Muscle layer of duodenum (tissue), 2 donors: ENCODE measurements around the gene PRKG1.
"Not testable (repeated sequence)": the region's sequence is repeated elsewhere in the genome, so short reads cannot be mapped to it uniquely, and the experiment has no call there.

ENCODE experiments used
- H3K27ac ChIP-seq: one replicate; pipeline ENCODE4 v1.7.0; 2013; ENCODE audit warnings: mild to moderate bottlenecking, low read length
- H3K27me3 ChIP-seq: one replicate; pipeline ENCODE4 v1.7.0; 2013; ENCODE audit warnings: low read depth, mild to moderate bottlenecking, control low read depth, low read length
- H3K36me3 ChIP-seq, 2 donors: one replicate each; pipeline ENCODE4 v1.7.0; 2013; ENCODE audit warnings: low read length in 2 of 2, control low read depth in 1 of 2, mild to moderate bottlenecking in 1 of 2; ENCODE audit not compliant: insufficient read depth in 2 of 2, control insufficient read depth in 1 of 2
- H3K4me1 ChIP-seq, 2 donors: one replicate each; pipeline ENCODE4 v1.7.0; 2013; ENCODE audit warnings: low read length in 2 of 2, mild to moderate bottlenecking in 2 of 2, control low read depth in 1 of 2, moderate library complexity in 1 of 2; ENCODE audit not compliant: insufficient read depth in 2 of 2, control insufficient read depth in 1 of 2
- H3K4me3 ChIP-seq, 2 donors: one replicate each; pipeline ENCODE4 v1.7.0; 2013; ENCODE audit warnings: low read length in 2 of 2, low read depth in 1 of 2, mild to moderate bottlenecking in 1 of 2
- H3K9me3 ChIP-seq, 2 donors: one replicate each; pipeline ENCODE4 v1.7.0; 2013; ENCODE audit warnings: low read length in 2 of 2, control low read depth in 1 of 2, mild to moderate bottlenecking in 1 of 2; ENCODE audit not compliant: control insufficient read depth in 1 of 2
- donor health status: healthy.

Gene PRKG1

DNA sequence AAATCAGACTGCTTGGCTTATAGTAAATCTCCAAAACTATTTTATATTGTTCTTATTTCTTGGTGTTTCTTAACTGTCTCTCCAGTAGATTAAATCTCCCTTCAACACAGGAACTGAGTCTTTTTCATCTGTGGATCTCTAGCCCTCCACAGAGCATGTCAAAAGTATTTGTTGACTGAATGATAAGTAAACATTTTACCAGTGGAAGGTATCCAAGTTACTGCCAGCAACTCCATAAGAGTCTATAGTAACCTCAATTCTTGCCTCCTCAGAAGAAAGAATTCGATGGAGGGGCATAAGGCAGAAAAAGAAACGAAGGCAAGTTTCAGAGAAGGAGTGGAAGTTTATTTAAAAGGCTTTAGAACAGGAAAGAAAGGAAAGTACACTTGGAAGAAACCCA lies 945.9 kb downstream of the PRKG1 start:
- H3K9me3 ChIP-seq, result no peaks in the 10 kb centered on the region
- H3K4me3 ChIP-seq, result no peak overlapping the region
- H3K36me3 ChIP-seq, result no peaks in the 10 kb centered on the region
- H3K27me3 ChIP-seq, result no peaks in the 10 kb centered on the region
- H3K27ac ChIP-seq, result no peak overlapping the region
- H3K4me1 ChIP-seq, result no peaks in the 10 kb centered on the region

DNA sequence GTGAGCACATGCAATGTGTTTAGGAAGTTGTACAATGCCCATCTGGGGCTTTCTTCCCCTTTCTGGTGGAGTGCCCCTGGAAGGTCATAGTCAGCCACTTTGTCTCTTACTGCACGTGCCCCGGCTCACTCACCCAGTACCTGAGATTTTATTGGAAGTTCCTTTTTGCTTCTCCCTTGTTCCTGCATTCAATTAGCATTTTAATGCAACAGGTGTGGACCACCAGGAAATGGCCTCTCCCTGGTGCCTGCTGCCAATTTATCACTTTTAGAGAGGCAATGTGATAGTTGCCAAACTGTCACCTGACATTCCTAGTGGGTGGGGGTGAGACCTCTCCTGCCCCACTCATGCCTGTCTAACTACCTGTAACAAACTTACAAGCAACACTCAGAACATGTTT lies 946.4 kb downstream of the PRKG1 start:
- H3K36me3 ChIP-seq, result no peaks in the 10 kb centered on the region
- no peaks in the 10 kb centered on the region for H3K9me3 ChIP-seq
- H3K4me3 ChIP-seq, result no peak overlapping the region
- H3K27ac ChIP-seq, result no peak overlapping the region
- H3K4me1 ChIP-seq, result no peaks in the 10 kb centered on the region
- no peaks in the 10 kb centered on the region for H3K27me3 ChIP-seq

DNA sequence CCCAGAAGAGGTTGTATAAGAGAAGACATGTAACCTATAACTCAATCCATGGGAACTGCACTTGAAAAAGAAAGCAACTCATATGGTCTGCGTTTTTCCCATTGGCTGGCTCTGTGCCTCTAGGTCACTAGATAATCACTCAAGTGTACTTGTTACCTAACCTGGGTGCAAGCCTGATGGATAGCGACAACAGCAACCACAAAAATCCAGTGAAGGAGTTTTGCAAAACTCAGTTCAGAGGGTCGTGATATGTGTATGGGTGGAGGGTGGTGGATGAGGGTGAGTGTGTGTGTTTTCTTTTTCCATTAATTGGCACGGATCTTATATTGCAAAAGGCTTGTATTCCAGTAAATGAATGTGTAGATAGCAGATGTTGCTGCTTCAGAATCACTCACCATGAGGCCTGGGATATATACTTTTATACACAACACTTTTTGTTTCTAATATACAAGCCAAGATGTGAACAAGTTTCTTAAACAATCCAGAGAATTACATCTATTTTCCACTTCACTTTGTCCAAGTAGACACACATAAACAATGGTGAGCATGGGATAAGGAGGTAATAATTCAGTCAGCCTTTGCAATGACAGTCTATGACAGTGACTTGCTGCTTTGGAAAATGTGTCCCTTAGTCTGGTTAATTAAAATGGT lies 952.9 kb downstream of the PRKG1 start:
- Histone ChIP-seq H3K27ac (no peak overlapping the region), H3K4me1 (peaks cover 0 to 16% of the 10 kb centered on the region in 2 donors), H3K4me3 (no peak overlapping the region), H3K27me3 (no peaks in the 10 kb centered on the region), H3K36me3 (no peaks in the 10 kb centered on the region), H3K9me3 (no peaks in the 10 kb centered on the region)

DNA sequence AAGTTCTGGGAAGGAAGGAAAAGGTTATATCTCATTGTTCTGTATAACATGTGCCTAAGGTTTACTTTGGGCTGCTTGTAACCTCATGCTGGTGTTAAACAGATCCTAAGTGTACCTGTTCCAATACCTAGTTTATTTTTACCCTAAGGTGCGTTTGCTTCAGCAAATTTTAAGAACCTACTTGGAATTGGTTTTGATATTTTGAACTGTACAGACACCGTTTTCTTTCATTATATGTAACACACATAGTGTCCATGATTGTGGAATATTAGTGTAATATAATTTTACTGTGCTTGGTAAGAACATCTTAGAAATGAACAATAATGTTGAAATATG lies 954.2 kb downstream of the PRKG1 start:
- Histone ChIP-seq H3K27me3 (no peaks in the 10 kb centered on the region), H3K27ac (no peak overlapping the region), H3K4me3 (no peak overlapping the region), H3K9me3 (no peaks in the 10 kb centered on the region), H3K4me1 (peaks cover 0 to 16% of the 10 kb centered on the region in 2 donors), H3K36me3 (no peaks in the 10 kb centered on the region)

DNA sequence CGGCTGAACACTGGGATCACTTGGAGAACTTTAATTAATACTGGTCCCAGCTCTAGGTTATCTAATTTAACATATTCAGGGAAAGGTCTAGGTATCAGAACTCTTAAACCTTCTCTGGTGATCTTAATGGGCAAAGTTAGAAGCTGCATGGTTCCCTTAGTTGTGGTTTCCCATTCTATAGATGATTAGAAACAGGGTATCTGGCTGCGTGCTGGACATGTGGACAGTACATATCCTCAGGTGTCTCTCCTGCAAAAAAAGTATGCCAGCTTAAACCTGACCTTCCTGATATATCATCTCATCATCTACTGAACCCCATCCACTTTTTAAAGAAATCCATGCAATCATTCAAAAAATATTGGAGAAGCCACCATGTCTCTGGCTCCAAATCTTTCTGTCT lies 955.3 kb downstream of the PRKG1 start:
- H3K36me3 ChIP-seq, result no peaks in the 10 kb centered on the region
- H3K9me3 ChIP-seq, result no peaks in the 10 kb centered on the region
- peaks cover 0 to 16% of the 10 kb centered on the region in 2 donors for H3K4me1 ChIP-seq
- H3K27ac ChIP-seq, result no peak overlapping the region
- H3K4me3 ChIP-seq, result no peak overlapping the region
- no peaks in the 10 kb centered on the region for H3K27me3 ChIP-seq

DNA sequence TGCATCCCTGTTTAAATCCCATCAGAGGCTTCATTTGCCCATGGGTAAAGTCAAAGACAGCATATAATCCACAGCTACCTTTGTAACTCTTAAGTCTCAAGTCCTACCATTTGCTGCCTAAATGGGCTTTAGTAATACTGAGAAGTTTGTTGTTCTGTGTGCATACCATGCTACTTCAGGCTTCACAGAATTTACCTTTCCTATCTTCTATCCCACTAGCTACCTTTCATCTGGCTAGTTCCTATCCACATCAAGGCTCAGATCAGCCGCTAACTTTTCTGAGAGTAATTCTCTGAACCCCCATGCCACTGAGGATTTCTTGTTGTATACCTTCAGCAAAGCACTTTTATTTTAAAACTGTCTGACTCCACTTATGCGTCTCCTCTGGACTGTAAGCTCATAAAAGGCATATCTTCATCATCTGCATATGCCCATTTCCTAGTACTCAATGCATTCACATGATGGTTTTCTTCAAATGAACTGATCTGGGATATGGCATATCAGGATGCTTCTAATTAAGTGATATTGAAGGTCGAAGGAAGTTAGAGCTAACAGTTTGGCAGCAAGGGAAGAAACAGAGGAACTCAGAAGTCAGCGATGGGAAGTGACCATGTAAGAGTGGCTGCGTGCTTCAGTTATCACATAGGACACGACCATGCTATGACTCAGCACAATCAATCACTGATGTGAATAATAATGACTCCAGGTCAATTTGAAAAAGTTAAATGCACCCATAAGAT lies 955.9 kb downstream of the PRKG1 start:
- Histone ChIP-seq H3K4me1 (peaks cover 0 to 16% of the 10 kb centered on the region in 2 donors), H3K4me3 (no peak overlapping the region), H3K27ac (no peak overlapping the region), H3K36me3 (no peaks in the 10 kb centered on the region), H3K9me3 (no peaks in the 10 kb centered on the region), H3K27me3 (no peaks in the 10 kb centered on the region)

DNA sequence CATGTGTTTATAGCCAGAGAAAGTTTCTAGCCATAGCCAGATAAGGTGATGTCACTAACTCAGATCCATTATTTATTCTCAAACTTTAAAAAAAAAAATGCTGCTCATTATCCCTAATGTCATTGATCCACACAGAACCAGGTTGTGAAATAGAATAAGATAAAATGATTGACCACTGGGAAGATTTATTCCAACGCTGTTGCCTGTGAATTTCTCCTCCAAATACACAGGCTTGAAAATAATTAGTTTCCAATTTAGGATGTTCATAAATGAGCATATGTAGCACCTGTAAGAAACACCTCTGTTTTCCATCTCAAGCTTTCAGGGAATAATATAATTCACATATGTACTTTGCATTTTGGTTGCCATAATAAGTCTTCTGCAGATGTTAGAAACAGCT lies 956.7 kb downstream of the PRKG1 start:
- Histone ChIP-seq H3K9me3 (no peaks in the 10 kb centered on the region), H3K27me3 (no peaks in the 10 kb centered on the region), H3K4me3 (no peak overlapping the region), H3K36me3 (no peaks in the 10 kb centered on the region), H3K27ac (no peak overlapping the region), H3K4me1 (peaks cover 0 to 16% of the 10 kb centered on the region in 2 donors)

DNA sequence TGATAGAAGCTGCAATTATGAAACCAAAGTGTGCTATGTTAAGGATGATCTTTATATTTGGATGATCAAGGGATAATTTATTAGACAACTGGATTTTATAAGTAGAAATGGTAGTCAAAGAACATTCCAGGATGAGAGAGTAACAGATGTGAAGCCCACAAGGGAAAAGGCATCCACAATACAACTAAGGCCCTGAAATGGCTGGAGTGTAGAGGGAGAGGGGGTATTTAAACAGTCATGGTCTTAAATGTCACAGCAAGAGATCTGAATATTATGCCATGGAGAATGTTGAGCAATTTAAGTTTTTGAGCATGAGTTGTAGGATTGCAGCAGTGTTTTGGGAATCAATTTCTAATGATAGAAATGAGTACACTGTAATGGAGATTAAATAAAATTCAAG lies 957.5 kb downstream of the PRKG1 start:
- no peaks in the 10 kb centered on the region for H3K27me3 ChIP-seq
- H3K4me3 ChIP-seq, result no peak overlapping the region
- no peaks in the 10 kb centered on the region for H3K36me3 ChIP-seq
- H3K27ac ChIP-seq, result no peak overlapping the region
- H3K9me3 ChIP-seq, result no peaks in the 10 kb centered on the region
- H3K4me1 ChIP-seq, result peaks cover 0 to 12% of the 10 kb centered on the region in 2 donors

DNA sequence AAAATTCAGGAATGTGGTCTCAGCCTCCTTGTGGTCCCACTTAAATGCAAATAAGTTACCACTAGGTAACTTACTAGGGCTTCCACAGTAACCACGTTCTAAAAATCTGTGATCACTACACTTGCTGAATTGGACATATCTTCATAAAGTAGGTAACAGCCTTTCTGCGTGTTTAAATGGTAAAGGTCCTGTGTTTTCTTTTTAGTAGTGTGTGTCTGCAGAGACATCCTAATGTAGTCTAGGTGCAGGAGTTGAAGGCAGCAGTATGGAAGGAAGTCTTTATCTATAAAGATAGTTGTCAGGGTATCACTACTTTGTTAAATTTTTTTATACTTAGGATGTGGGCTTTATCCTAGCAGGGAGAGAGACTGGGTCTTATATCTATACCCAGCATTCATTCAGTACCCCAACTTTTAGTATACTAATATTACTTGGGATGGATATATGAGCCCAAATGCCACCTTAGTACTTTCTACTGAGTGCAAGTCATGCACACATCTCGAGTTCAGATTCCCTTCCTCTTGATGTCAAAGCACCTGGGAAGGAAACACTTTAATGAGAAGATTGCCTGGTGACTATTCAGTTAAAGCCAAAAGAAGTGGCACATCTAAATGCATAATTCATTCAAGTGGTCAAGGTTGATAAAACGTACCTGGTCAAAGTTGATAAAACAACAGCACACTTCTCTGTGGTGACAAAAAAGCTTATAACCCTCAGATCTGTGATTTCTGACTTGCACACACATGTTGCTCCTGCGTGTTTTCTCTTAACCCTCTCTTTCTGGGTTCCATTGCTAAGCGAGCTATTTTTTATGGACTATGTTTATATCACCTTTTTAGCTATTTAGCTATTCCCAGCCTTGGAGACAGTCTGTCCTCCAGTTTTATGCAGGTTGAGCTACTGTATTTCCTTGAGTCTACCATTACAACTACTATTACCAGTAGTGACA lies 958.7 kb downstream of the PRKG1 start:
- Histone ChIP-seq H3K36me3 (no peaks in the 10 kb centered on the region), H3K4me1 (peaks cover 0 to 5% of the 10 kb centered on the region in 2 donors), H3K9me3 (no peaks in the 10 kb centered on the region), H3K27me3 (no peaks in the 10 kb centered on the region), H3K27ac (no peak overlapping the region), H3K4me3 (no peak overlapping the region)

DNA sequence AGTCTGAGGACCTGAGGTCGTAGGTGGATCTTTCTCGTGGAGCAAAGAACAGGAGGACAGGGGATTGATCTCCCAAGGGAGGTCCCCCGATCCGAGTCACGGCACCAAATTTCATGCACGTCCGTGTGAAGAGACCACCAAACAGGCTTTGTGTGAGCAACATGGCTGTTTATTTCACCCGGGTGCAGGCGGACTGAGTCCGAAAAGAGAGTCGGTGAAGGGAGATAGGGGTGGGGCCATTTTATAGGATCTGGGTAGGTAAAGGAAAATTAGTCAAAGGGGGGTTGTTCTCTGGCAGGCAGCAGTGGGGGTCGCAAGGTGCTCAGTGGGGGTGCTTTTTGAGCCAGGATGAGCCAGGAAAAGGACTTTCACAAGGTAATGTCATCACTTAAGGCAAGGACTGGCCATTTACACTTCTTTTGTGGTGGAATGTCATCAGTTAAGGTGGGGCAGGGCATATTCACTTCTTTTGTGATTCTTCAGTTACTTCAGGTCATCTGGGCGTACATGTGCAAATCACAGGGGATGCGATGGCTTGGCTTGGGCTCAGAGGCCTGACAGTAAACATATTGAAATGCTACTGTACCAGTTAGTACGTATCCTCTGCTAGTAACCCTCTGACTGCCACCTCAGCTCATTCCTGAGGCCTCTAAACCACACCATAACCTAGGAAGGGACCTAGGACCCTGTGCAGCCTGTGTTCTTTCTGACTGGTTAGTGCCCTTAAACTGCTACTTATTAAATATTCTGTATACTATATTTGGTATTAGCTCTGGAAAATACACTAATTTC lies 964.9 kb downstream of the PRKG1 start:
- not testable (repeated sequence) for H3K4me1 ChIP-seq, H3K4me3 ChIP-seq, H3K36me3 ChIP-seq, H3K27me3 ChIP-seq, H3K9me3 ChIP-seq, H3K27ac ChIP-seq

DNA sequence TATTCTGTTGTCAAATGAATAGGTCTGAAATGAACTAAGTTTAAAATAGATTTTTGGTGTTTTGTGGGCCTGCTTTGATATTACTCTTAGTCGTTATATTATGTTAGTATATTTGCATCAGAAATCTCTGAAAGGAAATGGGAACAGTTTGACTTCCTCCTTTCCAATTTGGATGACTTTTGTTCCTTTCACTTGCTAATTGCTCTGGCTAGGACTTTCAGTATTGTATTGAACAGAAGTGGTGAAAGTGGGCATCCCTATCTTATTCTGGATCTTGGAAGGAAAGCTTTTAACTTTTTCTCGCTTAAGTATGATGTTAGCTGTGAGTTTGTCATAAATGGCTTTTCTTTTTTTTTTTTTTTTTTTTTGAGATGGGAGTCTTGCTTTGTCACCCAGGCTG lies 966.2 kb downstream of the PRKG1 start:
- Histone ChIP-seq H3K27me3 (no peaks in the 10 kb centered on the region), H3K27ac (no peak overlapping the region), H3K9me3 (no peaks in the 10 kb centered on the region), H3K4me3 (no peak overlapping the region), H3K36me3 (no peaks in the 10 kb centered on the region), H3K4me1 (no peaks in the 10 kb centered on the region)
